Activated CD8-positive, alpha-beta memory T cell treated with anti-CD3 and anti-CD28 coated beads for 1 hour (primary cell): Measurements from ENCODE around the gene MORC2.

Experiments used
- DNase-seq, 2 donors: peaks; one replicate each; pipeline ENCODE4 v3.0.0-alpha.2; 2020; ENCODE audit warnings: low read depth in 1 of 2; ENCODE audit errors: extremely low read depth in 1 of 2

MORC2 gene

DNA sequence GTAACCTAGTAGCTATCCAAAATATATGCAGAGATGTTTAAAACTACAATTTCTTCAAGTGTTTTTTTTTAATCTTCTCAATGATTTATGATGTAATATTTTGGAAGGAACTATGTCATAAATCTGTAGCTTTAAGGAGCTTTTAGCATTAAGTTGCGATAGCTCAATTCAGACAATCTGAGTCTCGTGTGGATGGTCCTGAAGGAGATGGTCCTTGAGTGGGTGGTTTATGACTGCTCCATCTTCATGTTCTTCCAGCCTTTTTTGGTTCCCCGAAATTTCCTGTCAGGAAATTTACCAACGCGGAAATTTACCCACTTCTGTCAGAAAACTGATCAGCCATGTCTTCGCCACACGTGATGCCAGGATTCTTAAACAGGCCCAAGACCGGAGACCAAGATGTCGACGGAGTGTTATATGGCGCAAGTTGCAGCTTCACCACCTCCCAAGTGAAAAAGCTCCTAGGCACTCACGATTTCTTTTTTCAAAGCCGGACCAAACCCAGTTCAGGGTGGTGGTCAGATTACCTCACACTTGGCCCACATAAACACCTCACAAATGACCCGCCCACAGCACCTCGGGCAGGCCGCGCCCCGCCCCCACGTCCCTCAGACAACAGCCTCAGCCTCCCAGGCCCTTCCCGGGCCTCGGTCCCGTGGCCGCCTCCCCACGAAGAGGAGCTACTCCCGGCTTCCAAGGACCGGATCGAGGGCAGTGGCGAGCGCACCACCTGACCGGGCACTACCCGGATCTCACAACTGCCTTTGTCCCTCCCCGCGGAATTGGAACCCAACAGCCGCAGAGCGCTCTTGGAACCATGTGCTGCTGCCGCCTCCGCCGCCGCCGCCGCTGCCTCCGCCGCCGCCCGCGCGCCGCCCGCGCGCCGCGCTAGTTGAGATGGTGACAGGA lies at the start of gene MORC2:
MORC2 (minus strand) TSS at position 760 of the 909 bp plus-strand sequence. CDS start 885 bp downstream, outside the sequence.
- DNase-seq, result no peak

DNA sequence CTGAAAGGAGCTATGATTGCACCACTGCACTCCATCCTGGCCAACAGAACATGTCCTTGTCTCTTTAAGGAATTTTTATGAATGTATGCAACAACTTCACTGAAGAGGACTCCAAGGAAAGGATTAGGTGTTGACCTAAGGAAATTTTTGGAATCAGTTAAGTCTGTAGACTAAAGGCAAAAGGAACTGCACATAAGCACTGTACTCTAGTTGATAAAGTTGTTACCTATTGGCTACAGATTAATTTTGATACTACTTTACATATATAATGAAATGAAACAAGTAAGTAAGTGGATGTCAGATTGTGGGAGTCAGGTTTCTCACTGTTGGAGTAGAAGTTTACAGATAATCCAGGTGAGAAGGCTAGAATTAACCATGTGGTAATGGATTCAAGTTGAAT lies 37.0 kb upstream of the MORC2 start:
- no peak for DNase-seq

GRCh38 chr22:31001124-31001770 lies 32.7 kb upstream of the MORC2 start:
- DNase-seq, result no peak

DNA sequence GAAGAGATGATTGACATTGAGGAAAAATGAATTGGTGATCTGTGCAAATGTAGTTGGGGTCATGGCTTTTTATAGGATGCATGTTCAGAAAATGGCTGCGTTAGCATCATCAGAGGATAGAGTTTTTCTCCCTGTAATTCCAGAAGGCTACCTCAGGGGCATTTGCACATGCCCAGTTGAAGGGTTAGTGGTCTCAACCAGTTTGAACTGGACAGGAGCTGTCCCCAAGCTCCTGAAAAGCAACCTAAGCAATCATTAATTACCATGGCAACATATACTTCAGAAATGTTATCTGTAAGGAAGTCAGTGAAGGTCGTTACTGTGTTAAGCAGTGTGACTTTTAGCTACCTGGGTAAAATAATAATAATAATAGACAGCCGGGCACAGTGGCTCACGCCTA lies 29.8 kb upstream of the MORC2 start:
- no peak for DNase-seq

DNA sequence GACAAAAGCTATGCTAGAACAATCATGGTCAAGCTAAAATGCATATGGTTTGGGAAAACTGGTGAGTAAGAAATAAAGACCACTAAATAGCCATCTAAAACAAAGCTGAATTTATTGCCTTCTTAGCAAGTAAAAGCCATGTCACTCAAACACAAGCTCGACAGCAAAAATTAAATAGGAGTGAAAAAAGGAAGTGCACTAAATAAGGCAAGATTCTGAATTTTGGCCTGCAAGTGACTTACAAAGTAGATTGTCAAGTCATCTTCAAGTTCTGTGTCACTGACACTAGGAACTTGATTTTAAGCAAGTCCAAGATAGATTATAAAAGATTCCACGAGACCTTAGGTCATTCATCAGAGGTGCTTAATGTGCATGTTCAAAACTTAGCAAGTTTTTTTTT lies 27.9 kb upstream of the MORC2 start:
- DNase-seq, result no peak

DNA sequence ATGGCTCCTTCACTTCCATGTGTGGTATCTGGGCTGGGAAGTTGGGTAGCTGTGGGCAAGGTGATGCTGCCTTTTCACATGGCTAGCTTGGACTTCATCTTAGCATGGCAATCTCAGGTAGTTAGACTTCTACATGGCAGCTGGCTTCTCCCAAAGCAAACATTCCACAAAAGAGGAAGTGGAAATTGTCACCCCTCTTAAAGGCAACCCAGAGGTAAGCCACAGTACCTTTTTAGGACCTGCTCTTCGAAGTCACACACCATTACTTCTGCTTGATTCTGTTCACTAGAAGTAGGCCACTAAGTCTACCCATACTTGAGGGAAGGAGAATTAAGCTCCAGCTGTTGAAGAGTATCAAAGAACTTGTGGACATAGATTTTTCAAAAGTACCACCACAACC lies 26.4 kb upstream of the MORC2 start:
- no peak for DNase-seq

GRCh38 chr22:30992565-30992964 lies 24.0 kb upstream of the MORC2 start:
- no peak for DNase-seq

DNA sequence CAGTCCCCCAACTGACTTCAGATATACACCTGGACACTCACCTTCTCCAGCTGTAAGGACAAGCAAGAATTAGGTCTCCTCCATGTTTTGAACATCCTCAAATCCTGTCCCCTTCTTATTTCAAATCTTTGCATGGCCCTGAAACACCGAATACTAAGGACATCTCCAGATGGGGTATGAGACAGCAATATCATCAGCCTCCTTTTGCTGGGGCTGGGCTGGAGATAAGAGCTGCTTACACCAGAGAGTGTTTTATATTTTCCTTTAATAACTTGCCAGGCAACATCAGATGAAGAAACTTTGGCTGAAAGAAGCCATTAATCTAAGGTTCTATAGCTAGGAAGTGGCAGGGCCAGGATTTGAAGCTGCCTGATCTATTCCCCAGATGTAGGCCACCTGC lies 22.1 kb upstream of the MORC2 start:
- DNase-seq, result no peak

- DNase-seq, result no peak
These were observed 20.9 kb upstream of the MORC2 start for GRCh38 chr22:30989474-30989873.

DNA sequence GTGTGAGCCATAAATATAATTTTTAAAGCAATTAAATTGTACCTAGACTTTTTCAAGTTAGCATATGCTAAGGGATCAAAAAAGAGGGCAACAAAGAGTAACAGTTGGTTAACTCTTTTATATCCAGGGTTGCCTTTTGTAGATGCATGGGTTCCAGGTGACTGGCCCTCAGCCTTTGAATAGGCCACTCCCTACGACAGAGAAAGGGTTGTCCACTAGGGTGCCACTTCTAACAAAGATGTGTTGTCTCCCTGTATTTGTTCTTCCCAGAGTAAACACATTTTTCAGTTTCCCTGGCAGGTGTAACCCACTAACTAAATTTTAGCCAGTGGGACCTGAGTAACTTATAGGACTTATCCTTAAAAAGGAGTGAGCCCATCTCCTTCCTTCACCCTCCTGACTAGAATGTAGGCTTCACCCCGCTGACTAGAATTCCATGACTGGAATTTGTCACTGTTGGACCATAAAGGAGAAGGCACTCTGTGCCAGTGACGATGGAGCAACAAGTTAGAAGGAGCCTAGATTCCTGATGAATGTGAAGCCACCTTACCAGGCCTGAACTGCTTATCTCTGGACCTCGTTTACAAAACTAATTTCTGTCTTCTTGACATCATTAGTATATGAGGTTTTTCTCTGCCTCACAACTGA lies 17.1 kb upstream of the MORC2 start:
- no peak for DNase-seq

GRCh38 chr22:30984317-30984716 lies 15.7 kb upstream of the MORC2 start:
- DNase-seq, result no peak

GRCh38 chr22:30982512-30982911 lies 13.9 kb upstream of the MORC2 start:
- no peak for DNase-seq

GRCh38 chr22:30979932-30980331 lies 11.4 kb upstream of the MORC2 start:
- DNase-seq, result no peak

- no peak for DNase-seq
These were observed 9.9 kb upstream of the MORC2 start for GRCh38 chr22:30978304-30978962.

DNA sequence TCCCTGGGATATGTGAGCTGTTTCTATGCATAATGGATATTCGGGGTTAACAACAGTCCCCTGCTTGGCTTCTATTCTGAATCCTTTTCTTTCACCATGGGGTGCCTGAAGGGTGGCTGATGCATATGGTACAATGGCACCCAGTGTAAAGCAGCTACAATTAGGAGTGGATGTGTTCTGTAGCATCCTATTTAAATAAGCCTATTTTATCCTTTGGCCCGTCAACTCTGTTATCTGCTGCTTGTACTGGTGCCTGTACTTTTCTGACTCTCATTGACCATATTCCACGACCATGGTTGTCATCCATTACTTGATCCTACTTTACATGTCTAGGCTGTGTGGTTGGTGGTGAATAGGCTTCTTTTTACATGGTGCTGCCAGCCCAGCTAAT lies 1.8 kb upstream of the MORC2 start:
- DNase-seq, result no peak

DNA sequence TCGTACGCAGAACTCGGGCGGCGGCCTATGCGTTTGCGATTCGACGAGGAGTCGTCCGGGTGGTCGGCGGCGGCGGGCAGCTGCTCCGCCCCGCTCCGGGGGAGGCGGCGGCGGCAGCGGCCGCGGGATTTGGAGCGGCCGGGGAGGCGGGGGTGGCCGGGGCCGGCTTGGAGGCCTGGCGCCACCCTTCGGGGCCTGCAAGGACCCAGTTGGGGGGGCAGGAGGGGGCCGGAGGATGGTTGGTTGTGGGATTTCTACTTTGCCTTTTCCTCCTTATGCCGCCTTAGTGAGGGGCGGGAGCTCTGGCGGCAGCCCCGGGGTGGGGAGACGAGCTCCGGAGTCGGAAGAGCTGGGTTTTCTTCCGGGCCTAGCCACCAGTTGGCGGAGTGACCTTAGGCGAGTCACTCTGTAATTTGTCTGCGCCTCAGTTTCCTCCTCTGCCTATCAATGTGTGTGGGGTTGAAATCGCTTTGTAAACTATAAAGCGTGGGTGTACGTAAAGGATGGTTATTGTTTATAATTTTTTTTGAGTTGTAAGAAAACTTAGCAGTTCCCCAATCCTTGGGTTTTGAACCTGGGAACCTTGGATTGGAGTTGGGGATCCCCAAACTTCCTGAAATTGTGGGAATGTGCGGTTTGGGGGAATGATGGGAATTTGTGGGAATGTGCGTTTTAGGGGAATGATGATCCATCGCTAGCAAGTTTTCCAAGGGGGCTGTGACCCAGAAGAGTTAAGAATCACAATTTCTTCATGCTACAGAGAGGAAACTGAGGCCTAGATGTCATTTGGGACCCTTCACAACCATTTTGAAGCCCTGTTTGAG lies 1.2 kb upstream of the MORC2 start:
- peak; percentile 6 to 17 for DNase-seq

DNA sequence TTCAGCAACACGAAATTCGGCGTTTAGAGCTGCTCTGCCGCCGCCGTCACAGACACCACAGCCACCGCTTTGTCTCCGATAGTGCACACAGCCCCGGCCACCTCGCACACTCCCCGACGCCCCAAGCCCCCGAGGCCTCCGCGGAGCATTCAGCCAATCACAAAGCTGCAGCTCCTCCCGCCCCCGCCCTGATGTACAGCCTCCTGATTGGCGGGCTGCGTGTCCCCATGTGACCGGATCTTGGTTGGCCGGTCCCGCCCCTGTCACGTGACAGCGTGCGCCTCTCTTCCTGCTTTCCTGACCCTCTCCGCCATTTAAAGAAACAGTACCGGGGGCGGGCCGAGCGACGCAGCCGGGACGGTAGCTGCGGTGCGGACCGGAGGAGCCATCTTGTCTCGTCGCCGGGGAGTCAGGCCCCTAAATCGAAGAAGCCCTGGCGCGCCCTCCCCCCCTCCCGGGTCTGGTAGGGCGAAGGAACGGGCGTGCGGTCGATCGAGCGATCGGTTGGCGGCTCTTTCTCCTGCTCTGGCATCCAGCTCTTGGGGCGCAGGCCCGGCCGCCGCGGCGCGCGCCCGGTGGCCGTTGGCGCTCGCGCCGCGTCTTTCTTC lies 454 bp upstream of the MORC2 start, which contains the start of gene TUG1:
TUG1 (plus strand) TSS at position 342 of the 608 bp plus-strand sequence.
- peak; percentile 93 for DNase-seq

- DNase-seq, result no peak
These were observed 3.7 kb downstream of the MORC2 start for GRCh38 chr22:30964858-30965257.

DNA sequence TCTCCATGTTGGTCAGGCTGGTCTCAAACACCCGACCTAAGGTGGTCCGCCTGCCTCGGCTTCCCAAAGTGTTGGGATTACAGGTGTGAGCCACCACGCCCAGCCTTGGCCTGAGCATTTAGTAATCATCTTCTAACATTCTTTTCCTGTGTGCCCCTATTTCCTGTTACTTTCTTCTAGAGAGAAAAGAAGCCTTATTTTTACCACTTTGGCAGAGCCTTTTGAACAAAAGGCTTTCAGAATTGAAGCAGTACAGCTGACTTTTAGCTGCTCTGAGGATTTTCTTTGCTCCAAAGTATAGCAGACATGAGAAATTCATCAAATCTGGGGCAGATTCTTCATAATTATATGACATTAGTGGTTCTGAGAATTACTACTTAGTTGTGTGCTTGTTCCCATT lies 13.4 kb downstream of the MORC2 start:
- no peak for DNase-seq

DNA sequence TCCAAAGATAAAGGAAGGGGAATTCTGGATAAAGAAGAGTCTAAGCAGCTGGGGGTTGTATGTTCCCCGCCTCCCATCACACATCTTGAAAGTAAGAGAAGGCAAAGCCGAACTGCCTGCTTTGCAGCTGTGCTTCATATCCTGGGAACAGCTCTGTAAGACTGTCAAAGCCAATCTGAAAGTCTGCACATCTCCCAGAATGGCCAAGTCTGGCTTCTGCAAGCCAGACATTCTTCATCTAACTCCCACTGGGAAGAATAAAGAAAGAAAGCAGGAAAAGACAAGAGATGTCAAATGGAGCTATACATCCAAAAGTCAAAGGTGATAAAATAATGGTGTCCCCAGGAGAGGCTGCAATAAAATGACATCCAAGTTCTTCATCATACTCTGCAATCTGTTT lies 15.4 kb downstream of the MORC2 start:
- DNase-seq, result no peak
